Activated CD4-positive, alpha-beta T cell treated with anti-CD3 and anti-CD28 coated beads, Interleukin-2, Interleukin-4, amounts not matched to agents 100 ng/mL and 50 ng/mL, durations not matched to agents 16 hours and 8 hours (primary cell): ENCODE results near the gene TMEM176B.

Experiments
- DNase-seq: peaks from one replicate; pipeline ENCODE4 v3.0.0-alpha.2; 2020; ENCODE audit warnings: low spot score

The TMEM176B gene

DNA sequence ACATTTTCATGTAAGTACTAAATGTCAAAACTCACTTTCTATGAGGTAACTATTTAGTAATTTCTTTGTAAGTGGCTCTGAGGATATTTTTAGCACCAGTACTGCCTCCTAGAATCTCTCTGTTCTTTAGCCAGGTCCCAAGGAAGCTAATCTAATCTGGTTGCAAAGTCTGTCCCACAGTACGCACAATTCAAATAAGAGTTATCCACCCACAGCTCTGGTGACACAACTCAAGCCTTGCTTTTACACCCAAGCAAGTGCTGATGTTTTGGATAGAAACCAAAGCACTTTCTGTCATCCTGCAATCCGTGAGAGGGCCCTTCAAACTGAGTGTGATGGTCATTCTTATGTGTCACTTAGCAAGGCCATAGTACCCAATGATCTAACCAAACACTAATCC, 48.5 kb downstream of the TMEM176B start:
- DNase-seq: no peak

DNA sequence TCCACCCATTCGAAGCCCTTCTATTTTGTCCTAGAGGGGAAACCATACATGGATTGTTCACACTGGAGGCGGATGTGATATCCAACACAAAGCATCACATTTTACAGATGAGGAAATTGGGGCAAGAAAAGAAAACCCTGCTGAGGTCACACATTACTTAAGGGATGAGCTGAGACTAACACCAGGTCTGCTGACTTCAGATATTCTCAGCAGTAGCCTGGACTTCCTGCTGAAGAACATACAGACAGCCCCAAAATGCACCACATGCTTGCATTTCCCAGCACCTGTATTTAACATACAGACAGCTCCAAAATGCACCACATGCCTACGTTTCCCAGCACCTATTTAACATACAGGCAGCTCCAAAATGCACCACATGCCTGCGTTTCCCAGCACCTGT, 51.8 kb downstream of the TMEM176B start:
- DNase-seq: no peak

DNA sequence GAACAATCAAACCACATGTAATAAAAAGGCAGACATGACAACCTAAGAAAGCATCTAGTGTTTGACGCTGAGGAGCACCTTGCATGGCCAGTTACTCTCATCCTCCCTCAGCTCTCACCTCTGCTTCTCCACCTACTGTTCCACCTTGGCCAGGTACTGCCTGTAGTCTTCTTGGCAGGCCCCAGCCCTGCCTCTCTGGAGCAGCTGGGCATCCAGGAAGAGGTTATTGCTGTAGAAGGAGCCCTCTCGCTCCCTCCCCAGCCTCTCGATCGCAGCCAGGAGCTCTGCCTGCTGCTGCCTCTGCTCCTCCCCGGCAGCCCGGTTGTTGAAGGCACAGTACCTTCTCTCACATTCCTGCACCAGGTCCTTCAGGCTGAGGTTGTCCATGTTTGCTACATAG, 53.2 kb downstream of the TMEM176B start:
- DNase-seq: no peak

DNA sequence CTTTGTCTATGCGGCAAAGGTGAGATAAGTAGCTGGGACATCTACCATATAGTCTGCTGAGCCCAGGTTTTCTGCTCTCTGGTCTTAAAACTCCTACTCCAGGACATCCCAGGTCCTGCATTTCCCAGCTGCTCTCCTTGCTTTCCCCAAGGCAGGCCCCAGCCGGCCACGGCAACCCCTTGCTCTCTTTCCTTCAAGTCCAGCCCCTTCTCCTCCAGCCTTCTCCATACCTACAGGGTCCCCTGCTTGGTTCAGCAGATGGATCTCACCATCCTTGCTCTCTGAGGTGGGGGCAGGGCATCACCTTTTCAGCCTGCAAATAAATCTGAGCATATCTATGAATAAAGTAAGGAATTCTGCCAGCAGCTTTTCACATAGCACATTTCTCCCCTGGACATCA, 54.3 kb downstream of the TMEM176B start:
- no peak for DNase-seq

DNA sequence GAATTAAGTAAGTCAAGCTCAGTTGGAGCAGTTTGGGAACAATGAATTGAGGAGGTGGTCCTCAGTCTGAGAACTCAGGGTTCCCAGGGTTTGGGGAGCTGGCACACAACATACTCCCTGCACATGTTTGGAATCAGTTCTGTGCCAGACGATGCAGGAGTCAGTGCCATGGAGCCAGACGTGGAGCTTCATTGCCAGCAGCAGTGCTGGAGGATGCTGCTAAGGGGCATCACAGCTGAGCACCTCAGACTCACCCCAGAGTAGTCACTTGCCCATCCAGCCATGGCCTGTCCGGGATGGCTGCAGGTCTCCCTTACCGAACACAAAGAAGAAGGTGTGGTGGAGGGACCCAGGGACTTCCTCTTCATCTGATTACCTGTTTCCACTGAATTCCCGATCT, 55.1 kb downstream of the TMEM176B start:
- no peak for DNase-seq

DNA sequence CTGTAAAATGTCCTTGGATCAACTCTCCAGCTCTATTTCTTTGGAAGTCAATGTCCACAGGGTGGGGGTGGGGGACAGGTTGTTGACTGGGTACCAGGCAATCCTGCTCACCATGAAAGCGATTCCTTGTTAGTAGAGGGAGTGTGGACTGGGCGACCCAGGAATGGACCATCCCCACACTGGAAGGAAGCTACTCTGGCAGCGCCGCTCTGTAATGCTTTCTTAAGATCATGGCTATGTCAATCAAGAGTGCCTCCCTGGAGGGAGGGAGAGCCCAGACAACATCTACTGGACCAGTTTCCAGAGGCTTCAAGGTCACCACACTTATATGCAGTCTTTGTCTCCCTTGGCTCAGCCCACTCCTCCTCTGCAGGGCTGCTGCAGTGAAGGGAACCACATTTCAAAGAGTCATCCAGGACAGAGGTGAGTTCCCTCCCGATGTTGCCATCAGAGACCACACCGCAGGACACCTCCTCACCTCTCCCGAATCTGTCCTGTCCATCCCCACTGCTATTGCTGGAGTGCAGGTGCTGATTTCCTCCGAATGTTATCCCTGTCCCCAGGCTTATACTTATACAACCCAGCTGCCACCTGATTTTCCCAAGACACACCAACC, 56.0 kb downstream of the TMEM176B start:
- no peak for DNase-seq

DNA sequence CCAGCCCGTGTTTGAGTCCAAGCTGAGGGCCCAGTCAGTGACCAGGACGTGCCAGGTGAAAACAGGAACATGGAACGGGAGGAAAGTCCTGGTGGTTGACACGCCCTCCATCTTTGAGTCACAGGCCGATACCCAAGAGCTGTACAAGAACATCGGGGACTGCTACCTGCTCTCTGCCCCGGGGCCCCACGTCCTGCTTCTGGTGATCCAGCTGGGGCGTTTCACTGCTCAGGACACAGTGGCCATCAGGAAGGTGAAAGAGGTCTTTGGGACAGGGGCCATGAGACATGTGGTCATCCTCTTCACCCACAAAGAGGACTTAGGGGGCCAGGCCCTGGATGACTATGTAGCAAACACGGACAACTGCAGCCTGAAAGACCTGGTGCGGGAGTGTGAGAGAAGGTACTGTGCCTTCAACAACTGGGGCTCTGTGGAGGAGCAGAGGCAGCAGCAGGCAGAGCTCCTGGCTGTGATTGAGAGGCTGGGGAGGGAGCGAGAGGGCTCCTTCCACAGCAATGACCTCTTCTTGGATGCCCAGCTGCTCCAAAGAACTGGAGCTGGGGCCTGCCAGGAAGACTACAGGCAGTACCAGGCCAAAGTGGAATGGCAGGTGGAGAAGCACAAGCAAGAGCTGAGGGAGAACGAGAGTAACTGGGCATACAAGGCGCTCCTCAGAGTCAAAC, 57.7 kb downstream of the TMEM176B start:
- DNase-seq: no peak
